AG09319 (cell line): Measurements from ENCODE around the gene STYX.

Source experiments
- DNase-seq: peaks from one replicate; pipeline ENCODE4 v3.0.0-alpha.2; 2010; ENCODE audit warnings: low read depth; ENCODE audit errors: extremely low read depth
- CTCF ChIP-seq: IDR thresholded peaks from 2 replicates; pipeline ENCODE4 v1.5.1; 2011; ENCODE audit warnings: low read depth, mild to moderate bottlenecking, inconsistent platforms, low read length, moderate library complexity

Gene STYX

GRCh38 chr14:52802597-52802996 is 72.6 kb downstream of the STYX start:
- peak; percentile 41 for DNase-seq
- no peak for TF ChIP-seq CTCF

GRCh38 chr14:52806115-52806514 is 76.1 kb downstream of the STYX start:
- no peak for DNase-seq
- TF ChIP-seq CTCF: no peak

GRCh38 chr14:52808101-52808500 is 78.1 kb downstream of the STYX start:
- no peak for DNase-seq
- TF ChIP-seq CTCF: no peak

GRCh38 chr14:52821805-52822250 is 91.9 kb downstream of the STYX start:
- no peak for DNase-seq
- no peak for TF ChIP-seq CTCF

GRCh38 chr14:52824462-52824861 is 94.5 kb downstream of the STYX start:
- TF ChIP-seq CTCF: no peak
- no peak for DNase-seq
